Mesodermal cell (in vitro differentiated cells): ENCODE measurements around the gene FPR1.

Source experiments
- H3K27ac ChIP-seq: 2 replicates; pipeline ENCODE4 v1.7.0; 2013; ENCODE audit warnings: mild to moderate bottlenecking, low read depth, low read length, moderate library complexity; ENCODE audit not compliant: severe bottlenecking
- H3K36me3 ChIP-seq: 2 replicates; pipeline ENCODE4 v1.7.1; 2013; ENCODE audit warnings: mild to moderate bottlenecking, low read length, moderate library complexity; ENCODE audit not compliant: control insufficient read depth, insufficient read depth
- H3K4me1 ChIP-seq: one replicate; pipeline ENCODE4 v1.7.1; 2013; ENCODE audit warnings: mild to moderate bottlenecking, low read length; ENCODE audit not compliant: insufficient read depth, control insufficient read depth, poor library complexity, severe bottlenecking
- H3K4me3 ChIP-seq: 2 replicates; pipeline ENCODE4 v1.7.0; 2013; ENCODE audit warnings: low read length, control low read depth, mild to moderate bottlenecking; ENCODE audit not compliant: insufficient read depth, poor library complexity, severe bottlenecking; ENCODE audit errors: extremely low read depth
- H3K9me3 ChIP-seq: 2 replicates; pipeline ENCODE4 v1.7.1; 2013; ENCODE audit warnings: mild to moderate bottlenecking, low read length, moderate library complexity; ENCODE audit not compliant: control insufficient read depth
- WGBS, 2 experiments: methylation state at CpG; one replicate each; pipeline ENCODE4 v1.1.5; 2013; ENCODE audit warnings: missing lambda C conversion rate in 2 of 2; ENCODE audit not compliant: insufficient coverage in 2 of 2; 5-methylcytosine and 5-hydroxymethylcytosine counted together

FPR1 gene

GRCh38 chr19:51735759-51736449 is 15.8 kb downstream of the FPR1 start:
- 92% methylated on average over 8 to 9 of the region's 10 CpGs for WGBS, 2 experiments
- H3K4me3 ChIP-seq: no peak overlapping the region
- H3K9me3 ChIP-seq: no peaks in the 10 kb centered on the region
- H3K4me1 ChIP-seq: no peaks in the 10 kb centered on the region
- no peak overlapping the region for H3K27ac ChIP-seq
- H3K36me3 ChIP-seq: no peaks in the 10 kb centered on the region

- Histone ChIP-seq H3K4me1 (no peaks in the 10 kb centered on the region), H3K36me3 (no peaks in the 10 kb centered on the region), H3K4me3 (no peak overlapping the region), H3K27ac (no peak overlapping the region), H3K9me3 (no peaks in the 10 kb centered on the region)
- WGBS, 2 experiments: 47 to 87% methylated on average over 4 of the region's 7 CpGs
Observed at GRCh38 chr19:51733742-51734522, 17.7 kb downstream of the FPR1 start.

- Histone ChIP-seq H3K9me3 (no peaks in the 10 kb centered on the region), H3K27ac (no peak overlapping the region), H3K4me1 (no peaks in the 10 kb centered on the region), H3K36me3 (no peaks in the 10 kb centered on the region), H3K4me3 (no peak overlapping the region)
- WGBS, 2 experiments: no CpG with 5 or more reads among the region's 2 CpGs
Observed at GRCh38 chr19:51729781-51730180, 21.9 kb downstream of the FPR1 start.

- WGBS, 2 experiments: 82 to 84% methylated on average over 5 to 7 of the region's 7 CpGs
- H3K4me1 ChIP-seq: no peaks in the 10 kb centered on the region
- H3K4me3 ChIP-seq: no peak overlapping the region
- no peaks in the 10 kb centered on the region for H3K9me3 ChIP-seq
- H3K27ac ChIP-seq: no peak overlapping the region
- H3K36me3 ChIP-seq: no peaks in the 10 kb centered on the region
Observed at GRCh38 chr19:51727349-51727880, 24.3 kb downstream of the FPR1 start.

GRCh38 chr19:51726049-51726448 is 25.6 kb downstream of the FPR1 start:
- H3K4me1 ChIP-seq: no peaks in the 10 kb centered on the region
- H3K27ac ChIP-seq: no peak overlapping the region
- 53 to 77% methylated on average over 8 to 12 of the region's 14 CpGs for WGBS, 2 experiments
- H3K9me3 ChIP-seq: no peaks in the 10 kb centered on the region
- no peaks in the 10 kb centered on the region for H3K36me3 ChIP-seq
- no peak overlapping the region for H3K4me3 ChIP-seq

- Histone ChIP-seq H3K36me3 (no peaks in the 10 kb centered on the region), H3K27ac (no peak overlapping the region), H3K4me1 (no peaks in the 10 kb centered on the region), H3K9me3 (no peaks in the 10 kb centered on the region), H3K4me3 (no peak overlapping the region)
- WGBS, 2 experiments: 84 to 91% methylated on average over 13 of the region's 15 CpGs
Observed at GRCh38 chr19:51724543-51724942, 27.1 kb downstream of the FPR1 start.

GRCh38 chr19:51722492-51722891 is 29.2 kb downstream of the FPR1 start:
- Histone ChIP-seq H3K4me1 (no peaks in the 10 kb centered on the region), H3K4me3 (no peak overlapping the region), H3K9me3 (no peaks in the 10 kb centered on the region), H3K36me3 (no peaks in the 10 kb centered on the region), H3K27ac (no peak overlapping the region)
- WGBS, 2 experiments: 80 to 100% methylated on average over 1 of the region's 2 CpGs

- Histone ChIP-seq H3K4me3 (no peak overlapping the region), H3K4me1 (no peaks in the 10 kb centered on the region), H3K36me3 (no peaks in the 10 kb centered on the region), H3K9me3 (no peaks in the 10 kb centered on the region), H3K27ac (no peak overlapping the region)
- WGBS, 2 experiments: 50 to 74% methylated on average over 2 to 4 of the region's 7 CpGs
Observed at GRCh38 chr19:51721905-51722304, 29.8 kb downstream of the FPR1 start.

GRCh38 chr19:51719251-51719988 is 32.3 kb downstream of the FPR1 start:
- Histone ChIP-seq H3K4me3 (peak overlapping the region; percentile 23), H3K4me1 (no peaks in the 10 kb centered on the region), H3K27ac (no peak overlapping the region), H3K9me3 (no peaks in the 10 kb centered on the region), H3K36me3 (no peaks in the 10 kb centered on the region)
- 2 to 5% methylated on average over 73 to 75 of the region's 83 CpGs for WGBS, 2 experiments

- H3K4me3 ChIP-seq: no peak overlapping the region
- no peaks in the 10 kb centered on the region for H3K36me3 ChIP-seq
- no peak overlapping the region for H3K27ac ChIP-seq
- 85 to 93% methylated on average over 9 to 10 of the region's 11 CpGs for WGBS, 2 experiments
- no peaks in the 10 kb centered on the region for H3K9me3 ChIP-seq
- H3K4me1 ChIP-seq: no peaks in the 10 kb centered on the region
Observed at GRCh38 chr19:51716925-51717324, 34.8 kb downstream of the FPR1 start.
